K562 (cell line): ENCODE data around the gene HAGHL. TPM values are rescaled to one million over a fixed set of nuclear protein-coding genes. Genes with fewer than 3 reads are reported as not detected.
A peak's percentile ranks its signal among the peaks of the same experiment; 100 is the strongest.

ENCODE experiments used
- CCNT2 ChIP-seq: IDR thresholded peaks from 2 replicates; pipeline ENCODE4 v1.6.1; 2011; ENCODE audit warnings: borderline replicate concordance, low read depth, mild to moderate bottlenecking, moderate library complexity, mixed read lengths, low read length; ENCODE audit not compliant: insufficient read length; ENCODE audit errors: extremely low read depth
- CSDE1 ChIP-seq, 2 experiments: fragments of 450-650 bp; IDR thresholded peaks; 2 replicates each; pipeline ENCODE4 v1.6.1; 2016; ENCODE audit warnings: mild to moderate bottlenecking in 1 of 2
- KLF1 ChIP-seq: fragments of 450-650 bp; IDR thresholded peaks from 2 replicates; pipeline ENCODE4 v1.6.1; 2016; ENCODE audit warnings: missing genetic modification characterization, missing compliant biosample characterization
- MCM2 ChIP-seq: fragments of 450-650 bp; IDR thresholded peaks from 2 replicates; pipeline ENCODE4 v1.6.1; 2017; ENCODE audit warnings: low read depth, mild to moderate bottlenecking
- MEF2D ChIP-seq: conservative IDR thresholded peaks from 2 replicates; pipeline ENCODE4 v1.6.1; 2016; ENCODE audit warnings: low read depth, missing genetic modification characterization, missing compliant biosample characterization
- PCBP1 ChIP-seq: fragments of 200-400 bp; formaldehyde crosslinking; IDR thresholded peaks from 2 replicates; pipeline ENCODE4 v1.6.1; 2018; ENCODE audit warnings: mild to moderate bottlenecking, low read depth, low read length; ENCODE audit not compliant: poor library complexity, severe bottlenecking
- POLR2G ChIP-seq: fragments of 200-400 bp; formaldehyde crosslinking; IDR thresholded peaks from 2 replicates; pipeline ENCODE4 v1.6.1; 2017; ENCODE audit warnings: low read depth, mild to moderate bottlenecking, antibody characterized with exemption, low read length, moderate library complexity
- PTBP1 ChIP-seq: fragments of 200-400 bp; formaldehyde crosslinking; IDR thresholded peaks from 2 replicates; pipeline ENCODE4 v1.6.1; 2017; ENCODE audit warnings: low read depth, low read length
- RFX1 ChIP-seq: fragments of 450-650 bp; IDR thresholded peaks from 2 replicates; pipeline ENCODE4 v1.6.1; 2016; ENCODE audit warnings: mild to moderate bottlenecking, moderate library complexity
- SMC3 ChIP-seq: conservative IDR thresholded peaks from 2 replicates; pipeline ENCODE4 v1.6.1; 2011; ENCODE audit warnings: low read depth, low read length, improper control_type of control experiment; ENCODE audit not compliant: insufficient read depth
- THRAP3 ChIP-seq: fragments of 450-650 bp; IDR thresholded peaks from 2 replicates; pipeline ENCODE4 v1.6.1; 2016; ENCODE audit warnings: mild to moderate bottlenecking, inconsistent platforms, borderline replicate concordance
- ZBTB7A ChIP-seq: IDR thresholded peaks from 2 replicates; pipeline ENCODE4 v1.6.1; 2011; ENCODE audit warnings: low read depth, mild to moderate bottlenecking, low read length, moderate library complexity, borderline replicate concordance; ENCODE audit not compliant: control insufficient read depth
- ZNF347 ChIP-seq: fragments of 450-650 bp; formaldehyde crosslinking; IDR thresholded peaks from 2 replicates; pipeline ENCODE4 v1.4.0; 2020; ENCODE audit warnings: low read depth, mild to moderate bottlenecking, moderate library complexity
- polyA plus RNA-seq, 8 experiments: library from polyadenylated mRNA; depleted of rRNA in 4 of 8; stranded (reverse) in 5 of 8; unstranded in 3 of 8; fragments of >200 nt; fragmentation: Nextera tagmentation in 2 of 8; fragmentation: Illumina TruSeq in 1 of 8; extraction: Ambion mirVana in 2 of 8; extraction: Trizol in 1 of 8; gene quantifications; 2 replicates each; pipeline versions ENCODE4 v1.2.1 to v1.2.3, GENCODE V29; 2011 to 2014; ENCODE audit warnings: inconsistent platforms in 1 of 8, missing spikeins in 1 of 8
- total RNA-seq, 7 experiments: library from RNA; depleted of rRNA in 6 of 7; stranded (reverse); fragments of >200 nt in 6 of 7; fragmentation: Illumina TruSeq in 2 of 7; extraction: Trizol in 2 of 7; gene quantifications; 2 replicates each; pipeline versions ENCODE4 v1.2.1 to v1.2.3, GENCODE V29; 2011 to 2021; ENCODE audit warnings: low replicate concordance in 1 of 7
- TF ChIP-seq, protein P1 (sequence below): fragments of 450-650 bp; formaldehyde crosslinking; IDR thresholded peaks from 2 replicates; pipeline ENCODE4 v1.4.0; 2020; ENCODE audit warnings: mild to moderate bottlenecking, mixed read lengths
- TF ChIP-seq, protein P2 (sequence below): IDR thresholded peaks from 2 replicates; pipeline ENCODE4 v1.6.1; 2011; ENCODE audit warnings: borderline replicate concordance, low read depth, mild to moderate bottlenecking, moderate library complexity, low read length; ENCODE audit not compliant: insufficient read depth, poor library complexity, severe bottlenecking
- TF ChIP-seq, protein P3 (sequence below), 2 experiments: IDR thresholded peaks in 1 of 2; conservative IDR thresholded peaks in 1 of 2; 2 replicates each; pipeline ENCODE4 v1.6.1; 2016; ENCODE audit warnings: low read depth in 2 of 2, mild to moderate bottlenecking in 1 of 2, missing compliant biosample characterization in 1 of 2, missing genetic modification characterization in 1 of 2, moderate library complexity in 1 of 2
- TF ChIP-seq, protein P4 (sequence below): sonication (generic); formaldehyde crosslinking; IDR thresholded peaks from 2 replicates; pipeline ENCODE4 v1.8.1; 2023; ENCODE audit warnings: mild to moderate bottlenecking, missing genetic modification reagents

The HAGHL gene
- total and polyA plus RNA-seq, 9 of the 15 experiments (the other 6 are each of a cell fraction or from before 2014, with no cell fraction given): 0.31 to 83.4 (median 20.7) TPM

DNA sequence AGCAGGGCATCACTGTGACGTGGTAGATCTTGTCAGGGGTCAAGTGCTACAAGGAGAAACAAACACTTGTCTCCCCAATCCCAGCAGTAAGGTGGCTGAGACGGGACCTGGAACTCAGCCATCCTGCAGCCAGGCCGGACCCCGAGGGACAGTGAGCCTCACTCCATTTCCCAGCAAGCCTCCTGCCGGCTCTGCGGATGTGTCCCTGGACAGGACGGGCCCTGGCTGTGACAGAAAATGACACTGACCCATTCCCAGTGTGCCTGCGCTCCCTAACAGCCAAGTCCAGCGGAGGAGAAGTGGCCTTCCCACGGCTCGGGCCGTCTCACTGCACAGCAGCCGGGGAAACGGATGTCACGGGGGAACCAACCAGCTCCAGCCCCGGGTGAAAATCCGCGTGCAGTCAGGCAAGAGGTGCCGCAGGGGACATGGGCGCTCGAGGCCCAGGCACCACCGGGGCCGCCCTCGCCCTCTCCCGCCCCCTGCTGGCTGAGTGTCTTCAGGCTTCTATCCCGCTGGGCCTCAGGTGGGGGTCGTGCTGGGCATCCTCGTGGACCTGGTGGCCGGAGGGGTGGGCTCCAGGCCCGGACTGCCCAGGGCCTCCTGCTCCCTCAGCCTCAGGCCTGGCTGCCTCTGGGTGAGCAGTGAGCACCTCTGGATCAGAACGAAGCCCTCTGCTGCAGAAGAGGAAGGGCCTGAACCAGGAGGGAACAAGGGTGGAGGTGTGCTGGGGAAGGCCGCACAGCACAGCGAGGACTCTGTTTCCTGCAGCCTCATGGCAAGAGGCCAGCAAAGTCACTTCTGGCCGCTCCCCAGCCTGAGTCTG lies 6.7 kb downstream of the HAGHL start (continued):
- TF ChIP-seq SMC3 (0 out of 2 replicates have a peak, but pooled peaks have one; percentile 16), RFX1 (no peak), THRAP3 (no peak), ZBTB7A (peak; percentile 55; the same call in 1 of the 2 replicates), CSDE1 (IDR thresholded peaks at IDR 0.05) (no peak), ZNF347 (CRISPR knock-in tag) (no peak), MCM2 (no peak), PTBP1 (no peak), POLR2G (peak; percentile 48; the same call in 1 of the 2 replicates), PCBP1 (peak; percentile 70), MEF2D (no peak), CCNT2 (no peak), KLF1 (tag) (no peak)
- TF ChIP-seq, protein P1, sequence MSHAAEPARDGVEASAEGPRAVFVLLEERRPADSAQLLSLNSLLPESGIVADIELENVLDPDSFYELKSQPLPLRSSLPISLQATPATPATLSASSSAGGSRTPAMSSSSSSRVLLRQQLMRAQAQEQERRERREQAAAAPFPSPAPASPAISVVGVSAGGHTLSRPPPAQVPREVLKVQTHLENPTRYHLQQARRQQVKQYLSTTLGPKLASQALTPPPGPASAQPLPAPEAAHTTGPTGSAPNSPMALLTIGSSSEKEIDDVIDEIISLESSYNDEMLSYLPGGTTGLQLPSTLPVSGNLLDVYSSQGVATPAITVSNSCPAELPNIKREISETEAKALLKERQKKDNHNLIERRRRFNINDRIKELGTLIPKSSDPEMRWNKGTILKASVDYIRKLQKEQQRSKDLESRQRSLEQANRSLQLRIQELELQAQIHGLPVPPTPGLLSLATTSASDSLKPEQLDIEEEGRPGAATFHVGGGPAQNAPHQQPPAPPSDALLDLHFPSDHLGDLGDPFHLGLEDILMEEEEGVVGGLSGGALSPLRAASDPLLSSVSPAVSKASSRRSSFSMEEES (CRISPR knock-in tag): no peak
- TF ChIP-seq, protein P2, sequence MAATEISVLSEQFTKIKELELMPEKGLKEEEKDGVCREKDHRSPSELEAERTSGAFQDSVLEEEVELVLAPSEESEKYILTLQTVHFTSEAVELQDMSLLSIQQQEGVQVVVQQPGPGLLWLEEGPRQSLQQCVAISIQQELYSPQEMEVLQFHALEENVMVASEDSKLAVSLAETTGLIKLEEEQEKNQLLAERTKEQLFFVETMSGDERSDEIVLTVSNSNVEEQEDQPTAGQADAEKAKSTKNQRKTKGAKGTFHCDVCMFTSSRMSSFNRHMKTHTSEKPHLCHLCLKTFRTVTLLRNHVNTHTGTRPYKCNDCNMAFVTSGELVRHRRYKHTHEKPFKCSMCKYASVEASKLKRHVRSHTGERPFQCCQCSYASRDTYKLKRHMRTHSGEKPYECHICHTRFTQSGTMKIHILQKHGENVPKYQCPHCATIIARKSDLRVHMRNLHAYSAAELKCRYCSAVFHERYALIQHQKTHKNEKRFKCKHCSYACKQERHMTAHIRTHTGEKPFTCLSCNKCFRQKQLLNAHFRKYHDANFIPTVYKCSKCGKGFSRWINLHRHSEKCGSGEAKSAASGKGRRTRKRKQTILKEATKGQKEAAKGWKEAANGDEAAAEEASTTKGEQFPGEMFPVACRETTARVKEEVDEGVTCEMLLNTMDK: peak; percentile 79
- TF ChIP-seq, protein P3, sequence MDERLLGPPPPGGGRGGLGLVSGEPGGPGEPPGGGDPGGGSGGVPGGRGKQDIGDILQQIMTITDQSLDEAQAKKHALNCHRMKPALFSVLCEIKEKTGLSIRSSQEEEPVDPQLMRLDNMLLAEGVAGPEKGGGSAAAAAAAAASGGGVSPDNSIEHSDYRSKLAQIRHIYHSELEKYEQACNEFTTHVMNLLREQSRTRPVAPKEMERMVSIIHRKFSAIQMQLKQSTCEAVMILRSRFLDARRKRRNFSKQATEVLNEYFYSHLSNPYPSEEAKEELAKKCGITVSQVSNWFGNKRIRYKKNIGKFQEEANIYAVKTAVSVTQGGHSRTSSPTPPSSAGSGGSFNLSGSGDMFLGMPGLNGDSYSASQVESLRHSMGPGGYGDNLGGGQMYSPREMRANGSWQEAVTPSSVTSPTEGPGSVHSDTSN (CRISPR knock-in tag; IDR thresholded peaks at IDR 0.05; ENCODE audit: low read depth): no peak
- TF ChIP-seq, protein P3 (tag; conservative IDR thresholded peaks at IDR 0.05; ENCODE audit: low read depth): no peak
- TF ChIP-seq, protein P4, sequence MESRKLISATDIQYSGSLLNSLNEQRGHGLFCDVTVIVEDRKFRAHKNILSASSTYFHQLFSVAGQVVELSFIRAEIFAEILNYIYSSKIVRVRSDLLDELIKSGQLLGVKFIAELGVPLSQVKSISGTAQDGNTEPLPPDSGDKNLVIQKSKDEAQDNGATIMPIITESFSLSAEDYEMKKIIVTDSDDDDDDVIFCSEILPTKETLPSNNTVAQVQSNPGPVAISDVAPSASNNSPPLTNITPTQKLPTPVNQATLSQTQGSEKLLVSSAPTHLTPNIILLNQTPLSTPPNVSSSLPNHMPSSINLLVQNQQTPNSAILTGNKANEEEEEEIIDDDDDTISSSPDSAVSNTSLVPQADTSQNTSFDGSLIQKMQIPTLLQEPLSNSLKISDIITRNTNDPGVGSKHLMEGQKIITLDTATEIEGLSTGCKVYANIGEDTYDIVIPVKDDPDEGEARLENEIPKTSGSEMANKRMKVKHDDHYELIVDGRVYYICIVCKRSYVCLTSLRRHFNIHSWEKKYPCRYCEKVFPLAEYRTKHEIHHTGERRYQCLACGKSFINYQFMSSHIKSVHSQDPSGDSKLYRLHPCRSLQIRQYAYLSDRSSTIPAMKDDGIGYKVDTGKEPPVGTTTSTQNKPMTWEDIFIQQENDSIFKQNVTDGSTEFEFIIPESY (CRISPR knock-in tag): peak; percentile 99
